KOPT-K1 (cell line): ENCODE data around the gene MYDGF.

Source experiments
- H3K27ac ChIP-seq: fragments of 200-600 bp; sonication (generic); 2 replicates; pipeline ENCODE4 v1.5.1; 2016; ENCODE audit warnings: antibody characterized with exemption, mild to moderate bottlenecking, low read depth, low read length; ENCODE audit not compliant: poor library complexity, severe bottlenecking
- H3K36me3 ChIP-seq: fragments of 200-600 bp; sonication (generic); 2 replicates; pipeline ENCODE4 v1.5.1; 2017; ENCODE audit warnings: antibody characterized with exemption, mild to moderate bottlenecking, low read length, moderate library complexity; ENCODE audit not compliant: insufficient read depth
- H3K9me3 ChIP-seq: fragments of 200-600 bp; sonication (generic); 2 replicates; pipeline ENCODE4 v1.5.1; 2017; ENCODE audit warnings: antibody characterized with exemption, low read length, mild to moderate bottlenecking; ENCODE audit not compliant: insufficient read depth, poor library complexity, severe bottlenecking

MYDGF gene

DNA sequence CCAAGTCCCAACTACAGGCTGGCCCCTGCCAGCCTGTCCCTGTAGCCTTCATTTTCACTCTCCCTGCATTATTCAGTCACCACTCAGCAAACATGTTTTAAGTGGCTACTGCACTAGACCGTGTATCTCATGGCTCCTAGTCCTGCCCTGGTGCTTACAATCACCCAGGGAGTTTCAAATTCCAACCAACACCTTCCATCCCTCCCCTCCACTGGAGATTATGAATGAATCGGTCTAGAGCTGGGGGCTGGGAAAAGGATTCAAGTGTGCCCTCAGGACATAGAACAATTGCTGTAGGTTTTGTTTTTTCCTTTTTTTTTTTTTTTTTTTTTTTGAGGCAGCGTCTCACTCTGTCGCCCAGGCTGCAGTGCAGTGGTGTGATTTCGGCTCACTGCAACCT is 45.8 kb downstream of the MYDGF start:
- Histone ChIP-seq H3K9me3 (no peaks in the 10 kb centered on the region), H3K27ac (no peak overlapping the region), H3K36me3 (no peaks in the 10 kb centered on the region)

DNA sequence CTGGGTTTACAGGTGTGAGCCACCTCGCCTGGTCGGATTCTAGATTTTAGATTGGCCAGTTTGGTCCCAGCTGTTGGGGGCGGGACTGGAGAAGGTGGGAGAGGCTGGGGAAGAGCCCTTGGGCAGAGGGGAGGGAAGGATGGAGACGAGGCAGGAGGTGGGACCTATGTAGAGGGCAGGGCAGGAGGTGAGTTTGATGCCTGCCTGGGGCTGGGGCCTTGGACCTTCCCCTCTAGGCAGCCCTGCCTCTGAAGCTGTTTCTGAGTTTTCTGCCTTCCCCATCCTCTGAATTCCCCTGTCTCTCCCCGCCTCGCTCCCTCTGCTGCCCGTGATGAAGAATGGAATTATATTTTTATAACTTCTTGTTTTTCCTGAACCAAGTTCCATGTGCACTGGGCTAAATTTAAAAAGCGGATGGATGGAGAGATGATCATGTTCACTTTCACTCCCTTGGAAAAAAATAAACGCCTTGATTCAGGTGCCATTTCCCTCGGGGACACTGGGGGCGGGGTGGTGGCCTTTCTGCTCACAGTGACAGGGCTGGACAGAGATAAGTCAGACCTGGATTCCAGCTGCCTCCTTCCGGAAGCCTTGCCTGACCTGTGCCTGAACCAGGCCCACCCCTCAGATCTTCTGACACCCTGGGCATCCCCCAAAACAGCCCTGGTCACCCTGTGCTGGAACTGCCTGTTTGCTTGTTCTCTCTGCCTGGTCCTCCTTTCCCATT is 47.3 kb downstream of the MYDGF start:
- Histone ChIP-seq H3K9me3 (no peaks in the 10 kb centered on the region), H3K36me3 (no peaks in the 10 kb centered on the region), H3K27ac (no peak overlapping the region)

DNA sequence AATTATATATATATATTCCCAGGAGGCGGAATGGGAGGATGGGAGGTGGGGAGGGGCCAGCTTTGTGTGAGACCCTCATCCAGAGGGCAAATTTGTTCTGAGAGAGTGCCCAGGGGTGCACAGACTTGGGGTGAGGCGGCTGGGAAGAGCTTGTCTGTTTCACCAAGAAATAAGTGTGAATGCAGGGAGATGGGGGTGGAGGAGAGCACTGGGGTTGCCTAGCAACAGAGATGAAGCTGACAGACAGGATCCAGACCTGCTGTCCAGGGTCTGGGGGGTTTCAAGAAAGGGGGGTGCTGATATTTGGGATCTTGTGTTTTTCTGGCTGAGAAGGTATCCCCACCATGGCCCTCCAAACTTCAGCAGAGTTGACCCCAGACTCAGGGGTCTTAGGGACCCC is 49.5 kb downstream of the MYDGF start:
- H3K9me3 ChIP-seq, result no peaks in the 10 kb centered on the region
- H3K27ac ChIP-seq, result no peak overlapping the region
- no peaks in the 10 kb centered on the region for H3K36me3 ChIP-seq

DNA sequence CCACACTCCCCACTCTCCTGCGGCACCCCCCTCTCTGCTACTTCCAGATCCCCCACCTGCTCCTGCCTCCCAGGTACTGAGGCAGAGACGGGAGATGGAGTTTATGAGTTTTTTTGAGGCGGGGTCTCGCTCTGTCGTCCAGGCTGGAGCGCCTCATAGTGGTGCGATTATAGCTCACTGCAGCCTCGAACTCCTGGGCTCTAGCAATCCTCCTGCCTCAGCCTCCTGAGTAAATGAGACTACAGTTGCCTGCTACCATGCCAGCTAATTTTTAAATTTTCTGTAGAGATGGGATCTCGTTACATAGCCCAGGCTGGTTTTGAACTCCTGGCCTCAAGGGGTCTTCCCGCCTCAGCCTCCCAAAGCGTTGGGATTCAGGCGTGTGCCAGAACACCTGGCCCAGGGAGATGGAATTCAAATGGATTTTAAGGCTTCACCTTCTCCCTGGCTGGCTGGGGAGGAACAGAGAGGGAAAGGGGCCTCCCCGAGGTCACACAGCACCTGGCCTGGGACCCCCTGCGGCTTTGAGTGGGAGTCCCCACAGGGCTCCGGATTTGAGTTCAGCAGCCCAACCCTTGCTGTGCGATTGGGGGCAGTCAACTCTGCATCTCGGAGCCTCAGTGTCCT is 50.4 kb downstream of the MYDGF start:
- Histone ChIP-seq H3K27ac (no peak overlapping the region), H3K9me3 (no peaks in the 10 kb centered on the region), H3K36me3 (no peaks in the 10 kb centered on the region)

DNA sequence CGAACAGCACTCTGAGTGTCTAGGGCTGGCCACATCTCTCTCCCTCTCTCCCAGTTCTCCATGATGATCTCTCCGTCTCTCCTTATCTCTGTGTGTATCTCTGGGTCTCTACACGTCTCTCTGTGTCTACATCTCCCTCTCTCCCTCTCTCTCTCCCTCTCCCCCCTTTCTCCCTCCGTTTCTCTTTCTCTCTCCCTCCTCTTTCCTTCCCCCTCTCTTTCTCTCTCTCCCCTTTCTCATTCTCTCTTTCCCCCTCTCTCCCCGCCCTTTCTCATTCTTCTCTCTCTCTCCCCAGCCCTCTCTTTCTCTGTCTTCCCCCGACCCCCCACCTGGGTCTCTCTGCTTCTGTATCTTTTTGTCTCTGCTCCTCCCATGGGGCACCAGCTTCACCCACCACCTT is 52.1 kb downstream of the MYDGF start:
- H3K36me3 ChIP-seq, result no peaks in the 10 kb centered on the region
- H3K27ac ChIP-seq, result no peak overlapping the region
- no peaks in the 10 kb centered on the region for H3K9me3 ChIP-seq

DNA sequence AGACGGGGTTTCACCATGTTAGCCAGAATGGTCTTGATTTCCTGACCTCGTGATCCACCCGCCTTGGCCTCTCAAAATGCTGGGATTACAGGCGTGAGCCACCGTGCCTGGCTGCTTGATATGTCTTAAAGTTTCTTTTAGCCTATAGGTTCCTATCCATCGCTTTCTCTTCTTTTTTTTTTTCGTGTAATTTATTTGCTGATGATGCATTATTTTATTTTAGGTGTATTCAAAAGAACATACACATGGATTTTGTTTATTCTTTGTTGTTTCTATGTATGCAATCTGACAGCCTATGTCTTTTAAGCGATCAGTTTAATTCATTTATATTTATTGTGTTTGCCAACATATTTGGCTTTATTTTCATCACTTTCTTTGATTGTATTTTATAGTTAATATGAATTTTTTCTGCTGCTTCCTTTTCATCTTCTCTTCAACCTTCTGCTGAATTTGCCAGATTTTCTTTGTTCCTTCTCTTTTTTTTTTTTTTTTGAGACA is 56.8 kb downstream of the MYDGF start:
- H3K9me3 ChIP-seq, result no peaks in the 10 kb centered on the region
- H3K27ac ChIP-seq, result no peak overlapping the region
- no peaks in the 10 kb centered on the region for H3K36me3 ChIP-seq

DNA sequence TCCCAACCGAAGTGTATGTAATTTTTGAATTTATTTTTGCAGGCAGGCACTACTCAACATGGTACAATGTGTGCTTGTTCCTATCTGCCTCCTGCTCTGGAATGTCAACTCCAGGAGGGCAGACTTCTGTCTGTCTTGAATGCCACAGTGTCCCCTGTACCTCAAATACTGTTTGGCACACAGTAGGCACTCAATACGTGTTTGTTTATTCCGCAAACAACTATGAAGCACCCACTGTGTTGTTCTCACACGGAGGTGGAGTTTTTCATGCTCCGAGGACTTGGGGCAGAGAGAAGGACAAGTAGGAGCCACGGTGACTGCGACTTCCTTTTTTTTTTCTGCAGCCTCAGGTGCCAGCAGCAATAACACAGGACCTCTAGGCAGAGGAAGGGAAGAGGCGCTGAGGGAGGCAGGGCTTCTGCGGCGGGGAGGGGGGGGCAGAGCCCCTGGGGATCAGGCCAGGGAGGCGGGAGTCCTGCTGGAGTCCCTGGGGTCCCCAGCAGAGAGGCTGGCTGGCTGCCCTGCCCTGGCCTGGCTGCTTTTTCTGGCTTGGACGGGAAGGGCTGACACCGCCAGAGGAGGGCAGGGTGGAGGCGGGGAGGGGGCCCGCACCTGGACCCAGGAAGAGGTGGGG is 60.1 kb downstream of the MYDGF start:
- Histone ChIP-seq H3K36me3 (no peaks in the 10 kb centered on the region), H3K27ac (no peak overlapping the region), H3K9me3 (no peaks in the 10 kb centered on the region)
